Brain microvascular endothelial cell (primary cell): ENCODE results near the gene PLGLB1.
"Not testable (repeated sequence)": the region's sequence is repeated elsewhere in the genome, so short reads cannot be mapped to it uniquely, and the experiment has no call there.

Source experiments
- DNase-seq: peaks from one replicate; pipeline ENCODE4 v3.0.0-alpha.2; 2020
- H3K27ac ChIP-seq: fragments of 250-450 bp; sonication (Bioruptor Pico); 2 replicates; pipeline ENCODE4 v1.5.1; 2020; ENCODE audit warnings: mild to moderate bottlenecking, moderate library complexity
- H3K27me3 ChIP-seq: fragments of 250-450 bp; sonication (Bioruptor Pico); replicated peaks from 2 replicates; pipeline ENCODE4 v1.5.1; 2020; ENCODE audit warnings: mild to moderate bottlenecking
- H3K36me3 ChIP-seq: fragments of 250-450 bp; sonication (Bioruptor Pico); replicated peaks from 2 replicates; pipeline ENCODE4 v1.5.1; 2020; ENCODE audit warnings: mild to moderate bottlenecking
- H3K4me3 ChIP-seq: 2 replicates; pipeline ENCODE4 v1.5.1; 2011; ENCODE audit warnings: low read depth, mild to moderate bottlenecking, control low read depth, low read length, moderate library complexity
- CTCF ChIP-seq: IDR thresholded peaks from 2 replicates; pipeline ENCODE4 v1.5.1; 2011; ENCODE audit warnings: low read depth, mild to moderate bottlenecking, moderate library complexity, low read length, control low read depth, inconsistent platforms; ENCODE audit errors: missing control alignments
- in situ Hi-C: cut with HindIII; loops from 2 replicates; pipeline ENCODE4 v1.10.0; 2017; ENCODE audit warnings: low sequenced_read_pairs, low pct_ligation_motif_present

The PLGLB1 gene

GRCh38 chr2:87021744-87022143, at the start of gene PLGLB1:
TSS of gene PLGLB1 (minus strand) at chr2:87021844. CDS start at chr2:87021783, 61 bp downstream.
- H3K4me3 ChIP-seq, DNase-seq, H3K27ac ChIP-seq, in situ Hi-C loops, H3K27me3 ChIP-seq, H3K36me3 ChIP-seq: not testable (repeated sequence)

GRCh38 chr2:87064305-87064704, 42.7 kb upstream of the PLGLB1 start:
- in situ Hi-C loops, H3K27me3 ChIP-seq, DNase-seq, H3K4me3 ChIP-seq, H3K36me3 ChIP-seq, H3K27ac ChIP-seq: not testable (repeated sequence)

- H3K36me3 ChIP-seq, in situ Hi-C loops, H3K27me3 ChIP-seq, H3K4me3 ChIP-seq, H3K27ac ChIP-seq, DNase-seq: not testable (repeated sequence)
These were observed 41.8 kb upstream of the PLGLB1 start for GRCh38 chr2:87063431-87063830.

GRCh38 chr2:87061519-87061918, 39.9 kb upstream of the PLGLB1 start:
- H3K4me3 ChIP-seq, H3K27ac ChIP-seq, DNase-seq, H3K27me3 ChIP-seq, H3K36me3 ChIP-seq, in situ Hi-C loops: not testable (repeated sequence)

- H3K27ac ChIP-seq, H3K27me3 ChIP-seq, H3K4me3 ChIP-seq, in situ Hi-C loops, DNase-seq, H3K36me3 ChIP-seq: not testable (repeated sequence)
These were observed 36.0 kb upstream of the PLGLB1 start for GRCh38 chr2:87057606-87058005.

- not testable (repeated sequence) for H3K36me3 ChIP-seq, H3K27ac ChIP-seq
These were observed 35.2 kb upstream of the PLGLB1 start for GRCh38 chr2:87056843-87057242.

GRCh38 chr2:87056435-87056834, 34.8 kb upstream of the PLGLB1 start:
- H3K27me3 ChIP-seq, H3K36me3 ChIP-seq, H3K4me3 ChIP-seq, in situ Hi-C loops, H3K27ac ChIP-seq, DNase-seq: not testable (repeated sequence)

More at GRCh38 chr2:87056843-87057242, 35.2 kb upstream of the PLGLB1 start:
- H3K27me3 ChIP-seq, DNase-seq, in situ Hi-C loops, H3K4me3 ChIP-seq: not testable (repeated sequence)

- H3K27me3 ChIP-seq, H3K36me3 ChIP-seq, in situ Hi-C loops, H3K27ac ChIP-seq, H3K4me3 ChIP-seq, DNase-seq: not testable (repeated sequence)
These were observed 32.7 kb upstream of the PLGLB1 start for GRCh38 chr2:87054375-87054774.

GRCh38 chr2:87041321-87041978, 19.8 kb upstream of the PLGLB1 start:
- TF ChIP-seq CTCF = peak; percentile 20
- H3K36me3 ChIP-seq, in situ Hi-C loops, H3K27ac ChIP-seq, H3K27me3 ChIP-seq, H3K4me3 ChIP-seq: not testable (repeated sequence)
- DNase-seq = peak; percentile 36

- H3K4me3 ChIP-seq, in situ Hi-C loops: not testable (repeated sequence)
These were observed 7.0 kb upstream of the PLGLB1 start for GRCh38 chr2:87028607-87029006.

GRCh38 chr2:87026816-87027215, 5.2 kb upstream of the PLGLB1 start:
- H3K4me3 ChIP-seq, H3K27me3 ChIP-seq, in situ Hi-C loops, H3K27ac ChIP-seq, H3K36me3 ChIP-seq, DNase-seq: not testable (repeated sequence)

More at GRCh38 chr2:87028607-87029006, 7.0 kb upstream of the PLGLB1 start:
- H3K27ac ChIP-seq, DNase-seq, H3K36me3 ChIP-seq, H3K27me3 ChIP-seq: not testable (repeated sequence)

- H3K36me3 ChIP-seq, in situ Hi-C loops, H3K4me3 ChIP-seq, H3K27me3 ChIP-seq, H3K27ac ChIP-seq, DNase-seq: not testable (repeated sequence)
These were observed 4.3 kb upstream of the PLGLB1 start for GRCh38 chr2:87025927-87026326.

GRCh38 chr2:87023988-87024615, 2.5 kb upstream of the PLGLB1 start:
- H3K27ac ChIP-seq, H3K36me3 ChIP-seq, H3K4me3 ChIP-seq, DNase-seq, H3K27me3 ChIP-seq, in situ Hi-C loops: not testable (repeated sequence)

- H3K27me3 ChIP-seq, H3K36me3 ChIP-seq, H3K4me3 ChIP-seq, in situ Hi-C loops, DNase-seq, H3K27ac ChIP-seq: not testable (repeated sequence)
These were observed 601 bp downstream of the PLGLB1 start for GRCh38 chr2:87021043-87021442.
